GM19240 (cell line): Measurements from ENCODE around the gene GRIK5.
A peak's percentile ranks its signal among the peaks of the same experiment; 100 is the strongest.

Experiments used
- DNase-seq: peaks from one replicate; pipeline ENCODE4 v3.0.0; 2011; ENCODE audit warnings: low spot score; ENCODE audit not compliant: insufficient read length

Gene GRIK5

DNA sequence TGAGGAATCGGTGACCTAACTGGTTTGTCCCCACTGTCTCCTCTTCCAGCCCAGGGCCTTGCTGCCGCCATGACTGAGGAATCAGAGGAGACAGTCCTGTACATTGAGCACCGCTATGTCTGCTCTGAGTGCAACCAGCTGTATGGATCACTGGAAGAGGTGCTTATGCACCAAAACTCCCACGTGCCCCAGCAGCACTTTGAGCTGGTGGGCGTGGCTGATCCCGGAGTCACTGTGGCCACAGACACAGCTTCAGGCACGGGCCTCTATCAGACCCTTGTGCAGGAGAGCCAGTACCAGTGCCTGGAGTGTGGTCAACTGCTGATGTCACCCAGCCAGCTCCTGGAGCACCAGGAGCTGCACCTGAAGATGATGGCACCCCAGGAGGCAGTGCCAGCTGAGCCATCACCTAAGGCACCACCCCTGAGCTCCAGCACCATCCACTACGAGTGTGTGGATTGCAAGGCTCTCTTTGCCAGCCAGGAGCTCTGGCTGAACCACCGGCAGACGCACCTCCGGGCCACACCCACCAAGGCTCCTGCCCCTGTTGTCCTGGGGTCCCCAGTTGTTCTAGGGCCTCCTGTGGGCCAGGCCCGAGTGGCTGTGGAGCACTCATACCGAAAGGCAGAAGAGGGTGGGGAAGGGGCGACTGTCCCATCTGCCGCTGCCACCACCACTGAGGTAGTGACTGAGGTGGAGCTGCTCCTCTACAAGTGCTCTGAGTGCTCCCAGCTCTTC, 8.7 kb upstream of the GRIK5 start:
- no peak for DNase-seq

- DNase-seq = no peak
Measured at GRCh38 chr19:42078058-42078457, 8.1 kb upstream of the GRIK5 start.

DNA sequence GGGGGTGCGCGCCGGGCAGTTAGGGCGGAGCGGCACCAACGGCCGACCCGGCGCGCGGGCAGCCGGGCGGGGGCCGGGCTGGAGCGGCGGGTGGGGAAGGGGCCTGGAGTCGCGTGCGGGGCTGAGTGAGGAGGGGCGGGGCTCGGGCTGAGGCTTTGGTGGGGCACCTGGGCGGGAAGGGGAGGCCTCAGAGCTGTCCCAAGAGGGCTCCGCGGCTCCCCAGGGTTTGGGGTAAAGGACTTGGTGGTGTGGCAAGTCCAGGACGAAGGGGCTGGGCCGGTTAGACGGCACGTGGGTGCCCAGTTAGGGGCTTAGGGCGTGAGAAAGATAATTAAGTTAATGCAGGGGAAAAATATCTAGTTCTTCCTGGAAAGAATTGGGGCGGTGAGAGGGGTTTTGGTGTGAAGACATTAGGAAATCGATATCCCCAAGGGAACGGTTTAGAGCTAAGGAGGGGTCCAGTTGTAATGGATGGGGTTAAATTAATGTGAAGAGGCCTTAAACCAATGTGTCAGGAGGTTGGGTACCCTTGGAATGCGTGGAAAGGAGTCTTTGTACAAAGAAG, 6.5 kb upstream of the GRIK5 start:
- no peak for DNase-seq

DNA sequence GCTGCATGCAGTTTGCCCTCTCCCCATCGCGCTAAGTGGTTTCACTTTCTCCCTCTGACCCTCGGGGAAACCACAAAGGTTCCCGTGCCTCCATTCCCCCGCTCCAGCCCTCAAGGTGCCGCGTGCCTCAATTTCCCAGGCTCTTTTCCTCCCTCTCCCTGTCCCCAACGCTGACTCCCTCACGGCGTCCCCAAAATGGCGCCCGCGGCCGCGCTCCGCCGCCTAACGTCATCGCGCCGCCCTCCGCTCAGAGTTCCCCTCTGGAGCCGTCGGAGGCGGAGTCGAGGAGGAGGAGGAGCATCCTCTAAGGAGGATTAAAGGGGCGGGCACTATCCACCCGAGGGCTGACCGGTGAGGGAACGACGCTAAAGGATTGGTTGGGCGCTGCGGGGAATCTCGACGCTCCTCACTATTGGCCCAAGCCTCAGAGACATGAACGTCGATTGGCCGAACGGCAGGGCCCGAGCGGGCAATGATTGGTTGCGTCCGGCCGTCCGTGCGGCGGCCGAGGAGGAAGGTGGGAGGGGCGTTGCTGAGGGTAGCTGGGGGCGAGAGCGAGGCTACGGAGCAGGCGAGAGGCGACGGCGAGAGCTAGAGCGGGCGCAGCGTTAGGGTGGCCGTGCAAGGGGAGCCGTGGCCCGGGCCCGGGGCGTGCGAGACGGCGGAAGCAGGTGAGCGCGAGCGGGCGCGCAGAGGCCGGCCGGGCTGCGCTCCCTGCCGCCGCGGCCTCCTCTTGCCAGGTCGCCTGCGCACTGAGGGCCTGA, 5.8 kb upstream of the GRIK5 start, which contains the start of gene ZNF574:
Gene ZNF574 (plus strand): TSS at position 551 of the 764 bp plus-strand sequence. CDS start 2,441 bp downstream, outside the sequence.
- peak; percentile 97 for DNase-seq

GRCh38 chr19:42075364-42075615, 5.3 kb upstream of the GRIK5 start:
- DNase-seq = no peak

- DNase-seq = peak; percentile 61
Measured at GRCh38 chr19:42074513-42075363, 4.7 kb upstream of the GRIK5 start.

DNA sequence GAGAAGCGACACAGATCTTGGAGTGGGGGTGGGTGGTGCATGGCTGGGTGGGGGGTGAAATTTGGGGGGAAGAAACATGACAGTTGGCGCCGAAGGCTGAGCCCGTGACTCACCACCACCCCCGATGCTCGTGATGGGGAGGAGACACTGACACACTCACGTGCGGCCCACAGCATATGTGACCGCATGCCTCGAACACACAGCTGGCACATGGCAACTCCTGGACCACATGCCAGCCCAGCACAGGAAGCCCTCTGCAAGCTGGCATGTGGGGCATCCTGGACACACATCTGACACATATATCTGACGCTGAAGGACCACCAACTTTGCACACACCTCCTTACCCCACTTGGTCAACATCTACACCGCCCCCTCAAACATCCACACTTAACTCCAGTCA, 1.2 kb upstream of the GRIK5 start:
- DNase-seq = no peak

GRCh38 chr19:42068756-42069571, 1.0 kb downstream of the GRIK5 start:
- DNase-seq = no peak

DNA sequence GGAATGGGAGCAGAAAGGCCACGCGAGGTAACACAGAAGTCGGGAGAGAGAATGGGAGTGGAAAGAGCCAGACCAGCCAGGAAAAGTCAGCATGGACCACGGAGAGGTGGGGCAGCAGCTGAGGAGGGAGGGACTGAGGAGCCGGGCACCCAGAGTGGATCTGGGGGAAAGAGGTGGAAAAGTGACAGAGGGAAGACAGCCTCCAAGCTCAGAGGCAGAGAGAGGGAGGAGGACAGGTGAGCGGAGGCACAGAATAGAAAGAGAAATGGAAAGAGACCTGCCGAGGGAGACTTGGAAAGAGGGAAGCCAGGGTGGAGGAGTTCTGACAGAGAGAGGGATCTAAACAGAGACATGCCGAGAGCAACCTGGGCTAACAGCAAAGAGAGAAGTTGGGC, 1.6 kb downstream of the GRIK5 start:
- DNase-seq = no peak

DNA sequence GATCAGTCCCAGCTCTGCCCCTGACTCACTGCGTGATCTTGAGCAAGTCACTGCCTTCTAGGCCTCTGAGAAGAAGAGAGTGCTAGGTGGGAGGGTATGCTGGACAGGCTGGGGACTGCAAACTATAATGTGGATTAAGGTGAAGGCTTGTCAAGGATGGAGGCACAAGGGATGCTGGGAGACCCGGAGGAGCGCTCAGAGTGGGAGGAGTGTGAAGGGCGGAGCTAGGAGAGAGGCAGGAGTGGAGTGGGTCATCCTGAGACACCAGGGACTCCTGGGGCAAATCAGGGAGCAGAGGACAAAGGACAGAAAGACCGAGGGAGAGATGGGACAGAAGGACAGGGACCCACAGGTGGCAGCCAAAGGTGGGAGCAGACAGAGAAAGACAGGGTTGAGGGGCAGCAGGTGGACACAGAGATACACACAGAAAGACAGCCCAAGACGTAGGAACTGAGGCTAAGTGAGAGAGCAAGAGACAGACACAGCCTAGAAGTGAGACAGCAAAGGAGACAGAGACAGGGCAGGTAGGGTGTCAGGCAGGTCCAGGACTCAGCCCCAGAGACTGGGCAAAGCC, 2.6 kb downstream of the GRIK5 start:
- no peak for DNase-seq

- DNase-seq = no peak
Measured at GRCh38 chr19:42066075-42066754, 3.8 kb downstream of the GRIK5 start.

GRCh38 chr19:42065511-42065910, 4.5 kb downstream of the GRIK5 start:
- DNase-seq = no peak

DNA sequence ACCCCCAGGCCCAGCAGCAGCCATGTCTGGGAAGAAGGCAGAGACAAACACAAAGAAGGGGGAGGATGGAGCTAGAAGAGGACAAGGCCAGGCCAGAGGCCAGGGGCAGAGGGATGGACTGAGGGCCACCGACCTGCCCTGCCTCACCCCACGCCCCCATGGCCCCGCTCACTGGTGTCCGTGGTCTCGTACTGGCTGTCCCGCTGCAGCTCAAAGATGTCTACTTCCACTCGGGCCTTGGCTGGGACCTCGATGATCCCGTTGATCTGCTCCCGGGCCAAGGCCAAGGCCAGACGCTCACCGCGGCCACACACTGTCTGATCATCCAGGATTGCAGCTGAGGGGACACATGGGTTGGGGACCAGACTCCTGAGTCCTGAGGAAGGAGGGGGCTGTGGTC, 5.0 kb downstream of the GRIK5 start:
- DNase-seq = no peak

- no peak for DNase-seq
Measured at GRCh38 chr19:42064432-42064831, 5.6 kb downstream of the GRIK5 start.

DNA sequence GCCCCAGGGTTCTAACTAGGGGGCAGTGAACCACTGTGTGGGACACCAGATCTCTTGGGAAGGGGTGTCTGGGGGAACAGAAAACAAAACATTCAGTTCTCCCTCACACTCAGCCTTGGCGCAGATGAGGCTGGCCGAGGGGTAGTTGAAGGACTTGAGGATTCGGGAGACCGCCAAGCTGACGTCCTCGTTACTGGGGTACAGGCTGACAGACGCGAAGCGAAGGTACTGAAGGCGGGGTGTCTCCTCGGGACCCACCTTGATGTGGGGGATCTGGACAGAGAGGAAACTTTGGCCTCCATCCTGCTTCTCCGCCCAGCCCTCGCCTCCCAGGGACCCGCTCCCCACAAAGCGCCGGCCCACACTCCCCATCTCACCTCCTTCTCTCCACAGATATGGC, 7.6 kb downstream of the GRIK5 start:
- no peak for DNase-seq

DNA sequence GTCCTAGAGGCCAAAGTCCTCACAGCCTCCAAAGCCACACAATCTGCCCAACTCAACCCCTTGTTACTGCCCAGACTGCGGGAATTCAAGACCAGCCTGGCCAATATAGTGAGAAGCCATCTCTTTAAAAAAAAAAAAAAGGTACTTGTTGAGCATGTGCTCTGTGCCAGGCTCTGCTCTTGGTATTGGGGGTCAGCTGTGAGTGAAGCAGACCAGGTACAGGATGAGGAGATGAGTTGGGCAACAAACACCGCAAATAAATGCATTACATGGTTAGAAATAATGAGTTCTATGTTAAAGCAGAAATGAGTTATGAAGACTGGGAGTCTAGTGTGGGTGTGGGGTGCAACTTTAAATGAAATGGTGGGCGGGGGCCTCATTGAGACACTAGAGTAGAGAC, 9.9 kb downstream of the GRIK5 start:
- no peak for DNase-seq

- no peak for DNase-seq
Measured at GRCh38 chr19:42059196-42059595, 10.8 kb downstream of the GRIK5 start.

DNA sequence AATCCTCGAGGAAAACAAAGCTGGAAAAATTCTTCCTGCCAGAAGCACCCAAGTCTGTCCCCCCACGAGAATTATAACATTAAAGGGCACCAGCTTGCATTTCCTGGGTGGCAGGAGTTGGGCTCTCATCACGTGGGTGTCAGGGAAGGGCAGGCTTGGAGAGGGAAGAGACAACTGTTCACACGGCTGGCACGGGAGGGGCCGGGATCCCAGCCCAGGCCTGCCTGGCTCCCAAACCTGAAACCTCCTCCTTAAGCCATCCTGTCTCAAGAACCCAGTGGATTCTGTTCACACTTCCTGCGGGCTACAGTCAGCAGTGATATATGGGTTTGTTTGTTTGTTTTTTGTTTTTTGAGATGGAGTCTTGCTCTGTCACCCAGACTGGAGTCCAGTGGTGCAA, 12.2 kb downstream of the GRIK5 start:
- no peak for DNase-seq

GRCh38 chr19:42054205-42054604, 15.8 kb downstream of the GRIK5 start:
- DNase-seq = no peak
